ENCODE results near the gene MSH5.
"Not testable (repeated sequence)": the region's sequence is repeated elsewhere in the genome, so short reads cannot be mapped to it uniquely, and the experiment has no call there.

Gene MSH5

DNA sequence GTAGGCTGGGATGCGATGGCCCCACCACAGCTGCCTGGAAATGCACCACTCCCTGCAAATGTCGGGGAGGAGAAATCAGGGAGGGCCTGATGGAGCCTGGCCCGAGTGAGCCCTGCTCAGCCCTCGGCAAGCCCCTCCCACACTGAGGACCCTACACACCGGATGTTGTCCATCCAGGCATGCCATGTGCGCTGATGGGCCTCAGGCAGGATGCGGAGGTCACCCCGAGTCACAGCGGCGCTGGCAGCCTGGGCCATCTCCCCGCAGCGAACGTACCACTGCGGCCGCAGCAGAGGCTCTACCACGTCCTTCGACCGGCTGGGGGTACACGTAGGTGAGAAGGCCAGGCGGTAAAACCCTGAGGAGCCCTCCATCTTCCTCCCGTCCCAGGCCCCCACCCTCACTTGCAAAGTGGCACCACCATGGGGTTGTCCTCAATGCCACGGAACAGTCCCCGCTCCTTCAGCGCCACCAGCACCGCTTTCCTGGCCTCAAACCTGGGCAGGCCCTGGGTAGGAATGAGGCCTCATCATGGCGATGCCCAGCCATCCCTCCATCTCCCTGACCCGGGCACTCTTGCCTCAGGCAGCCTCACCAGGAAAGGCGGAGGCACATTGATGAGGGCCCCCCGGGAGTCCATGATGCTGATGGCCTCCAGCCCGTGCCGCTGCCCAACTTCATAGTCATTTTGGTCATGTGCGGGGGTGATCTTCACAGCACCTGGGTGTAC lies 42.5 kb downstream of the MSH5 start:
- no peak for DNase-seq (ENCODE audit: low spot score)
- TF ChIP-seq, protein P1, sequence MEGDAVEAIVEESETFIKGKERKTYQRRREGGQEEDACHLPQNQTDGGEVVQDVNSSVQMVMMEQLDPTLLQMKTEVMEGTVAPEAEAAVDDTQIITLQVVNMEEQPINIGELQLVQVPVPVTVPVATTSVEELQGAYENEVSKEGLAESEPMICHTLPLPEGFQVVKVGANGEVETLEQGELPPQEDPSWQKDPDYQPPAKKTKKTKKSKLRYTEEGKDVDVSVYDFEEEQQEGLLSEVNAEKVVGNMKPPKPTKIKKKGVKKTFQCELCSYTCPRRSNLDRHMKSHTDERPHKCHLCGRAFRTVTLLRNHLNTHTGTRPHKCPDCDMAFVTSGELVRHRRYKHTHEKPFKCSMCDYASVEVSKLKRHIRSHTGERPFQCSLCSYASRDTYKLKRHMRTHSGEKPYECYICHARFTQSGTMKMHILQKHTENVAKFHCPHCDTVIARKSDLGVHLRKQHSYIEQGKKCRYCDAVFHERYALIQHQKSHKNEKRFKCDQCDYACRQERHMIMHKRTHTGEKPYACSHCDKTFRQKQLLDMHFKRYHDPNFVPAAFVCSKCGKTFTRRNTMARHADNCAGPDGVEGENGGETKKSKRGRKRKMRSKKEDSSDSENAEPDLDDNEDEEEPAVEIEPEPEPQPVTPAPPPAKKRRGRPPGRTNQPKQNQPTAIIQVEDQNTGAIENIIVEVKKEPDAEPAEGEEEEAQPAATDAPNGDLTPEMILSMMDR (IDR thresholded peaks at IDR 0.05; ENCODE audit: extremely low read depth, insufficient read depth, missing control alignments): no peak
- in situ Hi-C loops (cut with MboI; ENCODE audit: low pct_unique_long_range_greater_than_20kb, low sequenced_read_pairs, unreplicated experiment): no loop called here

DNA sequence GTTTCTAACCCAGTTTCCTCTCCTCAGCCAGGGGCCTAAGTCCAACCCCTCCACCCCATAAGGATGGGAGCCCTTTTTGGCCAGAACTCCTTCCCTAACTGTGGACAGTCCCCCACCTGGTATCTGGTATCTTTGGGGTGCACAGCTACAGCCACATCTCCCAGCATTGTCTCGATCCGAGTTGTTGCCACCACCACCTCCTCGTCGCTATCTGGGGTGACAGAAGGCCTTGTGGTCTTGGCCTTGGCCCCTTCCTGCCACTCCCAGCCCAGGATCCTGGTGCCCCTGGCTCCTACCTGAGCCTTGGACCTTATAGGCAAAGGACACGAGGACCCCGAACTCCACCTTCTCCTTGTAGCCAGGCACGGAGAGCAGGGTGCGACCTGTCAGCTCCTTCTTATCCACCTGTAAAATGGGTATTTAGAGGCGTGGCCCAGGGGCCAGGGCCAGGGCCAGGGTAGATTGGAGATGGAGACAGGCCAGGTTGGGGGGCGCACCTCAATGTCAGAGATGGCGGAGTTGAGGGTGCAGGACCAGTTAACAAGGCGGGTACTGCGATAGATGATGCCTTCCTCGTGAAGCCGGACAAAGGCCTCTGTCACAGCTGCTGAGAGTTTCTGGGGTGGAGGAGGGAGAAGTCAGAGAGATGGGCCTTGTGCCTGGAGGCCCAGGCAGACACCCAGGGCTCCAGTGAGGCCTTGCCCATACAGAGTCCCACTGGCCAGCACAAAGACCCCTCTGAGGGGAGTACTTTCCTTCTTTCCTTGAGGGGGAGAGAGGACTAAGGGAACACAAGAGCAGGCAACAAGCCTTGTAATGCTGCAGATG lies 44.5 kb downstream of the MSH5 start:
- in situ Hi-C loops (cut with MboI; ENCODE audit: low pct_unique_long_range_greater_than_20kb, low sequenced_read_pairs, unreplicated experiment): no loop called here
- TF ChIP-seq, protein P1 (IDR thresholded peaks at IDR 0.05; ENCODE audit: extremely low read depth, insufficient read depth, missing control alignments): no peak
- DNase-seq (ENCODE audit: low spot score): no peak

DNA sequence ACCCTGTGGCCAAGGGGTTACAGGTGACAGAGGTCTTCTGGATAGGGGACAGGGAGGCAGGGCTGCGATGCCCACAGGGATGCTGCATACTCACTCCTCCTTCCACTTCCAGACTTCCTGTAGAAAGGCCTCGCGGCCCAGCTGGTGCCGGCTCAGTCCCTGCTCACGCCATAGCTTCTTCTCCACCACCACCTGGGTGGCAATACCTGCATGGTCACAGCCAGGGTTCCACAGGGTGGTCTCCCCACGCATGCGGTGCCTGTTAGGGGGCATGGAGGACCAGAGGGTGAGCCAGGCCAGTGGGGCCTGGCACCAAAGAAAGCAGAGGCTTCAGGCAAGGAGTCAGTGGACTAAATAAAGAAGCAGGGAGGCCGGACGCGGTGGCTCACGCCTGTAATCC lies 45.7 kb downstream of the MSH5 start:
- in situ Hi-C loops (cut with MboI; ENCODE audit: low pct_unique_long_range_greater_than_20kb, low sequenced_read_pairs, unreplicated experiment): no loop called here
- DNase-seq (ENCODE audit: low spot score): no peak
- TF ChIP-seq, protein P1 (IDR thresholded peaks at IDR 0.05; ENCODE audit: extremely low read depth, insufficient read depth, missing control alignments): no peak

DNA sequence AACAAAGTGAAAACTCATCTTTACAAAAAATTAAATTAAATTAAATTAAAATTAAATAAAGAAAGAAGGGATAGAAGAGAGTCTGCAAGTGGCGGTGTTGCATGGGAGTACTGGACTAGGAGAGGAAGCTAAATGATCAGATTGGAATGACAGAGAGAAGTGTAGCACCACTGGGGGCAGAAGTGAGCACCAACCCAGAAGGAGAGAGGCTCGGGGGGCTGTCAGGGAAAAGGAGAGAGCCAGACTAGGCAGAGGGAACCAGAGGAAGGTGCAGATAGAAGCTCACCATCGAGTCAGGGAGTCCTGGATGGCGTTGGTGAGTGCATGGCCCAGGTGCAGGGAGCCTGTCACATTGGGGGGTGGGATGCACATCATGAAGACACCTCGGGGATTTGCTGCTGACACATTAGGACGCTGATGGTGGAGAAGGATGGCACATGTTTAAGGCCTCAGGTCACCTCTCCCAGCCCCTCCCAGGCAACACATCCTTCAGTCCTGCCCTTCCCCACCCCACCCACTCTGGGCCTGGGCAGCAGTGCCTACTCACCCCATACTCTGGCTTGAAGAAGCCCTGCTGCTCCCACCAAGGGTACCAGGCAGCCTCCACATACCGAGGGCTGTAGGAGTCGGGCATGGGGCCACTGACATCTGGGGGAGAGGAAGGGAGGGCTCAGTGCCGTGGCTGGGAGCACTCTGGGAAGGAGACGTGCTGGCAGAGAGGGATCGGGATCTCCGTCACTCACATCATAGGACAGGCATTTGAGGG lies 51.7 kb downstream of the MSH5 start:
- DNase-seq (ENCODE audit: low spot score): peak; percentile 65
- TF ChIP-seq, protein P1 (IDR thresholded peaks at IDR 0.05; ENCODE audit: extremely low read depth, insufficient read depth, missing control alignments): peak; percentile 66
- in situ Hi-C loops (cut with MboI; ENCODE audit: low pct_unique_long_range_greater_than_20kb, low sequenced_read_pairs, unreplicated experiment): no loop called here

DNA sequence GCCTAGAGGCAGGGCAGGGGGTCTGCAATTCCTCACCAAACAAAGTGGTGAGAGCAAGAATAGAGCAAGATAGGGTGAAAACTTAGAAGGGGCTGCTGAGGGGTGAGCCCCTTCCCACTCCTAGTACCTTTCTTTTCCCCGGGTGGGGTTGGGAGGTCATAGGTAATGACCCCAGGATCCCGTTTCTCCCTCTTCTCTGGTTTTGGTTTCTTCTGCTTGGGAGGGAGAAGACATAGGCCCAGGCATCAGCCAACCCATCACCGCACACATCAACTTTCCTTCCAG lies 52.2 kb downstream of the MSH5 start:
- in situ Hi-C loops (cut with MboI; ENCODE audit: low pct_unique_long_range_greater_than_20kb, low sequenced_read_pairs, unreplicated experiment): no loop called here
- TF ChIP-seq, protein P1 (IDR thresholded peaks at IDR 0.05; ENCODE audit: extremely low read depth, insufficient read depth, missing control alignments): no peak
- DNase-seq (ENCODE audit: low spot score): no peak

DNA sequence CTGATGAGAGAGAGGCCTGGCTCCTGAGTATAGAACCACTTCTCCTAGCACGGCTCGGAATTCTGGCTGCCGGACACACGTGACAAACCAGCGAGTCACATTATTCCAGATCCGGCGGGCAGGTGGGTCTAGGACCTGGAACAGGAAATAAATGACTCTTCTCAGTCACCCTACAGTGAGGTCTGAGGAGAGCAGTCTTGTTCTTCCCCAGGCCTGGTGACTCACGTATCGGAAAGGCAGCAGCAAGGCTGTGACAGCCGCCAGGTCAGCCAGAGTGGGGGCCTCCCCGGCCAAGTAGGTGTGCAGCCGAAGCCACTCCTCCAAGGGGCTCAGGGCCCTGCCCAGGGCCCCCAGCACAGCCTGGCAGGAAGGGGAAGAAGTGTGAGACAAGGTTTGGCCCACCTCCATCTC lies 53.0 kb downstream of the MSH5 start:
- TF ChIP-seq, protein P1 (IDR thresholded peaks at IDR 0.05; ENCODE audit: extremely low read depth, insufficient read depth, missing control alignments): no peak
- in situ Hi-C loops (cut with MboI; ENCODE audit: low pct_unique_long_range_greater_than_20kb, low sequenced_read_pairs, unreplicated experiment): no loop called here
- DNase-seq (ENCODE audit: low spot score): no peak

DNA sequence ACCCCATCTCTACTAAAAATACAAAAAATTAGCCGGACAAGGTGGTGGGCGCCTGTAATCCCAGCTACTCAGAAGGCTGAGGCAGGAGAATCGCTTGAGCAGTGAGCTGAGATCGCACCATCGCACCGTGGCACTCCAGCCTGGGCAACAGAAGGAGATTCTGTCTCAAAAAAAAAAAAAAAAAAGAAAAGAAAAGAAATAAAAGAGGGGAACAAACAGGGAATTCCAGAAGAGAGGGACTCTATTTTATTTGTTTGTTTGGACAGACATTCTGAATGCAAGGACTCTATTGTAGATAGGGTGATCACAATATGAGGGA lies 54.1 kb downstream of the MSH5 start:
- DNase-seq (ENCODE audit: low spot score); in situ Hi-C loops (cut with MboI; ENCODE audit: low pct_unique_long_range_greater_than_20kb, low sequenced_read_pairs, unreplicated experiment): not testable (repeated sequence)
